Activated CD8-positive, alpha-beta T cell treated with anti-CD3 and anti-CD28 coated beads, Interleukin-2, amount 10 ng/mL, durations not matched to agents 7 days and 5 days (primary cell): Measurements from ENCODE around the gene LAMTOR3. TPM values are rescaled to one million over a fixed set of nuclear protein-coding genes. Genes with fewer than 3 reads are reported as not detected.

Experiments
- ATAC-seq: fragments of 150-1000 bp; cut with Tn5 transposase; one replicate; pipeline ENCODE4 v1.10.0; 2021; ENCODE audit warnings: moderate library complexity
- CTCF ChIA-PET: fragments of 350-600 bp; sonication (Branson Sonifier 250); formaldehyde crosslinking; loops from one replicate; lab custom pipeline; 2021; ENCODE audit warnings: antibody characterized with exemption; lab: Charles Lee
- POLR2A ChIA-PET: fragments of 350-600 bp; sonication (Branson Sonifier 250); formaldehyde crosslinking; loops from one replicate; lab custom pipeline; 2021; ENCODE audit warnings: antibody characterized with exemption; lab: Charles Lee
- DNase-seq: peaks from one replicate; pipeline ENCODE4 v3.0.0-alpha.2; 2020
- H3K27ac Mint-ChIP-seq: one replicate; pipeline ENCODE4 v1.8.0; 2021; ENCODE audit warnings: mild to moderate bottlenecking, mixed read lengths
- H3K27me3 Mint-ChIP-seq: one replicate; pipeline ENCODE4 v1.8.0; 2021; ENCODE audit warnings: low read depth, mixed read lengths
- H3K36me3 Mint-ChIP-seq: one replicate; pipeline ENCODE4 v1.8.0; 2021; ENCODE audit warnings: low read depth, mixed read lengths
- H3K4me1 Mint-ChIP-seq: one replicate; pipeline ENCODE4 v1.8.0; 2021; ENCODE audit warnings: low read depth, mixed read lengths
- H3K4me3 Mint-ChIP-seq: one replicate; pipeline ENCODE4 v1.8.0; 2021; ENCODE audit warnings: mild to moderate bottlenecking, mixed read lengths
- H3K9me3 Mint-ChIP-seq: one replicate; pipeline ENCODE4 v1.8.0; 2022; ENCODE audit warnings: mixed read lengths; ENCODE audit not compliant: insufficient read depth
- total RNA-seq, 2 experiments: library from RNA; stranded (reverse); gene quantifications; one replicate each; pipeline ENCODE4 v1.2.3, GENCODE V29; 2021

The LAMTOR3 gene
- total RNA-seq, 2 experiments from 2014 or later = 26.8 to 28.8 TPM

DNA sequence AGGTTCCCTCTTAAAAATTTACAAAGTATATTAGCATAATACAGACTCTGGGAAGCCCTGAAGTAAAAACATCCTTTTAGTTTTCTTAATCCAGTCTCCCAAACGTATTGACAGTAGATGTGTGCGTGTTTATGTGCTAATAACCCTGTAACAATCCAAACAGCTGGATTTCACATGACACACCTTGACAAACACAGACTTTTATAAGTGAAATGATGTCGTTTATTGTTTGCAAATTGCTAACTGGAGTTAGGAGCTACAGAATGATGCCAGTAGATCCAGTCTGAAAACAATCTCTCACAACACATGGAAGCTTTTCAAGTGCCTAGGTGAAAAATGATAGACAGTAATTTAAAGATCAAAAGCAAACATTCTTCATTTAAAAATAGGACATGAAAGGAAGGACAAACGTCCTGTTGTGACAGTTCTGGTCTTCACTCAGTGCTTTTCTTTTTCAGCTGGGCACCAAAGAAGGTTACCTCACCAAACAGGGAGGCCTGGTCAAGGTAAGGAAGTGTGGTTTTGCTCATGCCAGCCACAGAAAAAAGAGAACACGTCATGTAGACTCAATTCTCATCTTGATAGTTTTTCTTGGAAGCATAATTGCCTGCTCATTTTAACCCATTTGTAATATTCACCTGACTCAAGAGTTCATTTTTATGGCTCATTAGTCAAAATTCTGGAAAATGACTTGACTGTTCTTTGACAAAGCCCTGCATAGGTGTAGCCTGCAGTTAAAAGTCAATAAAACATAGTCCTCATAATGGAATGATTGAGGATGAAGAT lies 32.9 kb downstream of the LAMTOR3 start:
- peak overlapping the region; percentile 40 for H3K4me3 Mint-ChIP-seq
- ChIA-PET POLR2A (interaction anchor here (1.2 to 1.8 kb wide), 2 partner anchors 44 to 85 kb away, joined by 3 to 6 read pairs; partner anchors contain the start of gene DNAJB14), CTCF (interaction anchor here (1.3 to 1.6 kb wide), 4 partner anchors 12 to 53 kb away, joined by 3 to 7 read pairs (median 3); no protein-coding TSS in a partner anchor)
- H3K27me3 Mint-ChIP-seq = no peaks in the 10 kb centered on the region
- H3K27ac Mint-ChIP-seq = peak overlapping the region; percentile 49
- peak; percentile 33 for DNase-seq
- no peaks in the 10 kb centered on the region for H3K9me3 Mint-ChIP-seq
- peaks cover 57% of the 10 kb centered on the region for H3K36me3 Mint-ChIP-seq
- peak; percentile 24 for ATAC-seq
- H3K4me1 Mint-ChIP-seq = peaks cover 30% of the 10 kb centered on the region

DNA sequence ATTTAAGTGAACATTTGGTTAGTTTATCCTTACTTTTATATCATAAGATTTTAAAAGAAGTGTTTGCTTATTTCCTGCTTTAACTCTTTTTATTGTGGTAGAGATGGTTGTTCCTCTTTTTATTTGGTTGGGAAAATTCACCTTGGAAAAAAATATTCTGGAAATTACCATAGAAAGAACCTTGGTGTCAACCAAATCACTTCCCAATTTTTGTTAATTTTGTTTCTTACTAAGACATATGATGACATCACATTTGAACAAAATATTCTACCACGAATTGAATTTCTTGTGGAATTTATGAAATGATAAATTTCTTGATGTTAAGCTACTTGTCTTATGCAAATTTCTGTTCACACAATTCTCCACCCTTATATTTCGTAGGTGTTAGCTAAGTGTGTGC lies 33.7 kb downstream of the LAMTOR3 start:
- DNase-seq (no peak), ATAC-seq (no peak)
- Mint-ChIP-seq H3K27ac (no peak overlapping the region), H3K27me3 (no peaks in the 10 kb centered on the region), H3K36me3 (peaks cover 57% of the 10 kb centered on the region), H3K4me3 (no peak overlapping the region), H3K9me3 (no peaks in the 10 kb centered on the region), H3K4me1 (peaks cover 37% of the 10 kb centered on the region)
- POLR2A ChIA-PET = interaction anchor here (1.2 to 1.8 kb wide), 2 partner anchors 43 to 86 kb away, joined by 3 to 6 read pairs; partner anchors contain the start of gene DNAJB14
- CTCF ChIA-PET = interaction anchor here (0.9 to 1.6 kb wide), 5 partner anchors 13 to 53 kb away, joined by 3 to 7 read pairs (median 3); no protein-coding TSS in a partner anchor

DNA sequence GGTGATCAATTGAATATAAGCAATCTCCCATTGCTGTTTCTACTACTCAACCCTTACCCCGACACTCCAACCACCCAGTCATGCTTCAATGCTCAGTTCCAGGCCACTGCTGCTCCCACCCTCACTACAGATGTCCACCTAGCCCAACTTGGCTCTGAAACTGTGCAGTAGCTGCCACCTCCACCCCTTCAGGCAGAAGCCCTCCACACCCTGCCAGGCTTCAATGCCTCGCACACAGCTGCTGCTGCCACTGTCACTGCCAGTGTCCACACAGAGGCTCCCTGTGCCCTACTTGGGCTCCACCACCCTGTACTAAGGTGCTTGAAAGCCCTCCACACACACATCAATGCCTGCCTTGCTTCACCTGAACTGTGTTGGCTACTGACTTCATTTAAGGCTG lies 34.6 kb downstream of the LAMTOR3 start:
- Mint-ChIP-seq H3K4me1 (peaks cover 46% of the 10 kb centered on the region), H3K27me3 (no peaks in the 10 kb centered on the region), H3K27ac (no peak overlapping the region), H3K9me3 (no peaks in the 10 kb centered on the region), H3K36me3 (peaks cover 57% of the 10 kb centered on the region), H3K4me3 (no peak overlapping the region)
- CTCF ChIA-PET = interaction anchor here (0.9 to 1.5 kb wide), 2 partner anchors 27 to 52 kb away, joined by 3 to 7 read pairs; no protein-coding TSS in a partner anchor
- DNase-seq (no peak), ATAC-seq (no peak)
- POLR2A ChIA-PET = no interaction called here

DNA sequence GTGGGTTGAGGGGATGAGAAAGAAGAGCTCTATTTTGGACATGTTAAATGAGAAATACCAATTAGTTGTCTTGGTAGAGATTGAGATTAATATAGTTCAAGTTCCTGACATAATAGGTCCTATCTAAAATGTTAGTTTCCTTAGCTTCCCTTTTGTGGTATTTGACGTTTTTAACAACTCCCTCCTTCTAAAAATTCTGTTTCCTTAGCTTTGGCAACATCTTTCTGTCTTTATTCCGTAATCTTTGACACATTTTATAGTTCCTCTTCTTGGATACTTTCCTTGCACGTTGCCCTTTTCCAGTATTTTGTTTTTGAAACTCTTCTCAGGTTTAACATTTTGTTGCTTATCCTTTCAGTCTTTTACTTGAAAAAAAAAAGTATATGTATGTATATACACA lies 36.9 kb downstream of the LAMTOR3 start:
- Mint-ChIP-seq H3K4me3 (no peak overlapping the region), H3K27me3 (no peaks in the 10 kb centered on the region), H3K9me3 (no peaks in the 10 kb centered on the region), H3K36me3 (peaks cover 64% of the 10 kb centered on the region), H3K4me1 (peaks cover 50% of the 10 kb centered on the region), H3K27ac (no peak overlapping the region)
- POLR2A ChIA-PET = interaction anchor here (1.2 to 1.4 kb wide), 2 partner anchors 10 to 90 kb away, joined by 3 read pairs; no protein-coding TSS in a partner anchor
- ATAC-seq (no peak), DNase-seq (no peak)
- CTCF ChIA-PET = interaction anchor here (0.7 to 1.8 kb wide), 5 partner anchors 9 to 83 kb away, joined by 3 to 5 read pairs (median 4); no protein-coding TSS in a partner anchor

DNA sequence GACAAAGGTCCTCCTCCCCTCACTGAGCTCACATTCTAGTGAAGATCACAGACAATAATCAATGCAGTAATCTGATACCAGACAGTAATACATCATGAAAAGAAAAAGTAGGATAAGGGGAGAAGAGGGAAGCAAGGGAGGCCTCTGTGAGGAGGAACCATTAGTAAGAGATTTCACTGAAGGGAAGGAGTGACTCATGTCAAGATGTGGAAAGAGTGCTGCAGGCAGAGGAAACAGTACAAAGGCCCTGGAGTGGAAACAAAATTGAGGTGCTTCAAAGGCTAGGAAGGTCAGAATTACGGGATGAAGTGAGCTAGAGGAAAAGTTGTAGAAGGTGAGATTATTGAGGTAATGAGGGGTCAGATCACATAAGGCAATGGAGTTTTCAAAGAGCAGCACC lies 38.1 kb downstream of the LAMTOR3 start:
- POLR2A ChIA-PET = interaction anchor here (0.9 to 1.4 kb wide), 3 partner anchors 9 to 91 kb away, joined by 3 read pairs; partner anchors contain the start of gene LAMTOR3
- no peaks in the 10 kb centered on the region for H3K9me3 Mint-ChIP-seq

DNA sequence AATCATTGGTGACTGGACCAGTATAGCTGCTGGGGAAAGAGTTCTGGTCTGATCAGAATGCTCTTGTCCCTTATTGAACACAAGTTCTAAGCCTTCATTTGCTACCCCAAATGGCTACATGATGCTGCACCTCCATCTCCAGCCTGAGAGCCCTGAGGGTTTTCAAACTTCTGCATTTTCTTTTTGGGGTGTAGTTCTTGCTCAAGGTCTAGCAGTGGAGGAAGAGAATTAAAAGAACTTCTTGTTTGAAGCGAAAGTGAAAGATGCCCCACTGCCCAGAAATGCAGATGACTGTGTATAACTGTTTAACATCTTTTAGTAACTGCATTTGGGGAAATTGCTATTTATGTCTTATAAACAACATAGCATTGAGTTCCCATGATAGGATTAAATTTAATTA lies 38.5 kb downstream of the LAMTOR3 start:
- ATAC-seq = peak; percentile 67
- H3K4me1 Mint-ChIP-seq = peaks cover 48% of the 10 kb centered on the region
- H3K27me3 Mint-ChIP-seq = no peaks in the 10 kb centered on the region
- no peaks in the 10 kb centered on the region for H3K9me3 Mint-ChIP-seq
- DNase-seq = peak; percentile 40
- H3K36me3 Mint-ChIP-seq = peaks cover 57% of the 10 kb centered on the region
- CTCF ChIA-PET = interaction anchor here (1.3 to 2.3 kb wide), 5 partner anchors 10 to 91 kb away, joined by 3 to 10 read pairs (median 4); partner anchors contain the start of gene DNAJB14
- POLR2A ChIA-PET = interaction anchor here (1.4 kb wide), 1 partner anchor 8 kb away, joined by 3 read pairs; no protein-coding TSS in a partner anchor
- peak overlapping the region; percentile 82 for H3K27ac Mint-ChIP-seq
- H3K4me3 Mint-ChIP-seq = peak overlapping the region; percentile 53

More for the DNA sequence above, 38.1 kb downstream of the LAMTOR3 start:
- H3K27ac Mint-ChIP-seq = peak overlapping the region; percentile 81
- peaks cover 48% of the 10 kb centered on the region for H3K4me1 Mint-ChIP-seq
- CTCF ChIA-PET = interaction anchor here (1.3 to 2.3 kb wide), 5 partner anchors 10 to 90 kb away, joined by 3 to 10 read pairs (median 4); partner anchors contain the start of gene DNAJB14
- H3K36me3 Mint-ChIP-seq = peaks cover 57% of the 10 kb centered on the region
- H3K27me3 Mint-ChIP-seq = no peaks in the 10 kb centered on the region
- H3K4me3 Mint-ChIP-seq = no peak overlapping the region
- ATAC-seq = peak; percentile 74
- peak; percentile 35 for DNase-seq

DNA sequence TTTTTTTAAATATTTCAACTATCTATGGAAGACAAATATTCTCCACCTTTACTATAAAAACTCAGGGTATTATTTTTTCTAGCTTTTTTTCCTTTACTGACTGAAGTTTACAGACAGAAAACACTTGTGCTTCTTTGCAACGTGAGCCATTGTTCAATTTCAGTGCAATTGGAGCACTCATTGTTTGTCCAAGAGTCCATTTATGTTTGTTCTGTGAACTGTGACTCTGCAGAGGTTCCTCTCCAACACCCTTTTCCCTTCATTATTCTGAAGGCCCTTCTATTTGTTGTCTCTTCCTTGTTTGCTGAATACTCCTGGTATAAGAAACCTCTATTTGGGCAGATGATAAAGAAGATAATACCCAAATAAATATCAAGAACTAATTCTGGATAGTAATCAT lies 40.2 kb downstream of the LAMTOR3 start:
- DNase-seq (no peak), ATAC-seq (no peak)
- Mint-ChIP-seq H3K9me3 (no peaks in the 10 kb centered on the region), H3K27ac (no peak overlapping the region), H3K4me3 (no peak overlapping the region), H3K36me3 (peaks cover 53% of the 10 kb centered on the region), H3K27me3 (no peaks in the 10 kb centered on the region), H3K4me1 (peaks cover 52% of the 10 kb centered on the region)
- ChIA-PET CTCF (interaction anchor here (1.0 to 1.7 kb wide), 3 partner anchors 31 to 94 kb away, joined by 3 to 5 read pairs (median 3); no protein-coding TSS in a partner anchor), POLR2A (interaction anchor here (2.5 kb wide), 1 partner anchor 93 kb away, joined by 10 read pairs; the partner anchor contains the start of gene DNAJB14)

DNA sequence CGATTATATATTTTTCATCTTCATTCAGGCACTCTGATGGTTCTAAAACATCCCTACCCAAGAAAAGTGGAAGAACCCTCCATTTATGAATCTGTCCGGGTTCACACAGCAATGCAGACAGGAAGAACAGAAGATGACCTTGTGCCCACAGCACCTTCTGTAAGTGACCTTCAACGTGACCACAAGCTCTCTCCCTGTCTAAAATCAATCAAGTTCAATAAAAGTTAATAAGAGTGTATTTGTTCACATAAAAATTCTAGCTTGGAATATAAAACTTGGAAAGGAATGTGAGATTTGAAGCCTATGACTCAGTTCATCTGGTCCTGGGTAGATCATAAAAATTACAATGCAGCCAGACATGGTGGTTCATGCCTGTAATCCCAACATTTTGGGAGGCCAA lies 41.0 kb downstream of the LAMTOR3 start:
- Mint-ChIP-seq H3K4me3 (no peak overlapping the region), H3K27me3 (no peaks in the 10 kb centered on the region), H3K27ac (no peak overlapping the region), H3K4me1 (peaks cover 60% of the 10 kb centered on the region), H3K9me3 (no peaks in the 10 kb centered on the region), H3K36me3 (peaks cover 55% of the 10 kb centered on the region)
- CTCF ChIA-PET = interaction anchor here (1.0 to 1.8 kb wide), 4 partner anchors 32 to 94 kb away, joined by 3 to 5 read pairs (median 4); no protein-coding TSS in a partner anchor
- DNase-seq = no peak
- ATAC-seq = no peak
- POLR2A ChIA-PET = interaction anchor here (1.3 to 2.5 kb wide), 2 partner anchors 41 to 94 kb away, joined by 6 to 10 read pairs; partner anchors contain the start of genes DNAJB14 and LAMTOR3

DNA sequence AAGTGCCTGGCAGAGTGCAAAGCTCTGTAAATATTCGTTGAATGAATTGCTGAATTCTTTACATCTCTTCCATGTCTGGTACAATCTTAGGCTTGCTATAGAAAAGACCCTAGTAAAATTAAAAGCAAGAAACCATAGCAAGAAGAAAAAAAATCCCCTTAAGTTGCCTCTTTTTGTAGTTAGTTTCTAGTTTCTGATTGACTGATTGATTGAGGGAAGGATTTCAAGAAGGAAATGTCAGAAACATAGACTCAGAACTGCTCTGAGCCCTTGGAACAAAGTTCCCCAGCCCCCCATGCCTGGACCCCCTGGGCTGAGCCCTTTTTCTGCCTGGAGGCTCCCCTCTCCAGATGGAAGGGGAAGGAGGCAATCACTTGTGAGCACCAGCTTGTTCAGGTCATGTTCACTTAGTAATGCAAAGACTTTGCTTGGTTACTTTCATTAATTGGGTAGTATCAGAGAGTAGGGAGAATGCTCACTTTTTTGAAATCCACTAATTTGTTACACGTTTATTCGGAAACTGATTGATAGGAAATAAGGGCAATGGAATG lies 42.0 kb downstream of the LAMTOR3 start:
- H3K9me3 Mint-ChIP-seq = no peaks in the 10 kb centered on the region

DNA sequence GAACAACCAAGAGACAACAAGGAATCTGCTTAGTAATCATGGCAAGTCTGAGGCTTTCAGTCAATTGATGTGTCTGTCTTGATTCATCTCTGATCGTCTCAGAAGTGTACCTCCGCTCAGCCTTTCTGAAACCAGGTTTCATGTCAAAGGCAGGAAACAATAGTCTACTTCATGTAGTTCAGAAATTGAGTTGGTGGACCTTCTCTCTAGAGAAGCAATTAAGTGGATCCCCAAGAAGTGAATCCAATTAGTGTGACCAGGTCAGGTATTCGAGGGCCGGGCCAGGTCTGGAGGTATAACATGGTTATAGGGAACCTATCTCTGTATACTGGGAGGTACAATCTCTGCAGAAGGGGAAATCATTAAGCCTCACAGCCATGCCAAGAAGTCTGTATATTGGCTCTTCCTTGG lies 45.6 kb downstream of the LAMTOR3 start:
- no peak overlapping the region for H3K4me3 Mint-ChIP-seq

More for the DNA sequence above, 42.0 kb downstream of the LAMTOR3 start:
- DNase-seq (no peak), ATAC-seq (no peak)
- POLR2A ChIA-PET = interaction anchor here (1.3 to 2.5 kb wide), 2 partner anchors 42 to 95 kb away, joined by 6 to 10 read pairs; partner anchors contain the start of genes DNAJB14 and LAMTOR3
- Mint-ChIP-seq H3K4me1 (peaks cover 66% of the 10 kb centered on the region), H3K27ac (peak overlapping the region; percentile 56), H3K36me3 (peaks cover 50% of the 10 kb centered on the region), H3K4me3 (no peak overlapping the region), H3K27me3 (no peaks in the 10 kb centered on the region)
- CTCF ChIA-PET = interaction anchor here (1.4 to 1.8 kb wide), 2 partner anchors 34 to 96 kb away, joined by 3 to 5 read pairs; no protein-coding TSS in a partner anchor

More for the DNA sequence above, 45.6 kb downstream of the LAMTOR3 start:
- no peaks in the 10 kb centered on the region for H3K9me3 Mint-ChIP-seq
- ChIA-PET POLR2A (interaction anchor here (4.3 kb wide), 1 partner anchor 32 kb away, joined by 24 read pairs; the partner anchor contains the start of gene DAPP1), CTCF (interaction anchor here (0.9 to 3.4 kb wide), 2 partner anchors 36 to 100 kb away, joined by 3 to 23 read pairs; no protein-coding TSS in a partner anchor)
- H3K27me3 Mint-ChIP-seq = no peaks in the 10 kb centered on the region
- no peak for ATAC-seq
- peaks cover 28% of the 10 kb centered on the region for H3K36me3 Mint-ChIP-seq
- H3K4me1 Mint-ChIP-seq = peaks cover 63% of the 10 kb centered on the region
- DNase-seq = no peak
- H3K27ac Mint-ChIP-seq = peak overlapping the region; percentile 64
